A549 (cell line): Measurements from ENCODE around the gene PPM1H.

Experiments
- FOSL2 ChIP-seq, 2 experiments: fragments of 450-650 bp in 1 of 2; fragments of >200 bp in 1 of 2; sonication (Bioruptor Twin) in 1 of 2; formaldehyde crosslinking; IDR thresholded peaks; 2 replicates each; pipeline versions ENCODE4 v1.5.0 to v1.6.1; 2016 to 2020; ENCODE audit warnings: mild to moderate bottlenecking in 1 of 2, moderate library complexity in 1 of 2
- RFX5 ChIP-seq: fragments of 450-650 bp; IDR thresholded peaks from 2 replicates; pipeline ENCODE4 v1.7.1; 2014; ENCODE audit warnings: antibody characterized with exemption, mild to moderate bottlenecking, moderate library complexity

DNA sequence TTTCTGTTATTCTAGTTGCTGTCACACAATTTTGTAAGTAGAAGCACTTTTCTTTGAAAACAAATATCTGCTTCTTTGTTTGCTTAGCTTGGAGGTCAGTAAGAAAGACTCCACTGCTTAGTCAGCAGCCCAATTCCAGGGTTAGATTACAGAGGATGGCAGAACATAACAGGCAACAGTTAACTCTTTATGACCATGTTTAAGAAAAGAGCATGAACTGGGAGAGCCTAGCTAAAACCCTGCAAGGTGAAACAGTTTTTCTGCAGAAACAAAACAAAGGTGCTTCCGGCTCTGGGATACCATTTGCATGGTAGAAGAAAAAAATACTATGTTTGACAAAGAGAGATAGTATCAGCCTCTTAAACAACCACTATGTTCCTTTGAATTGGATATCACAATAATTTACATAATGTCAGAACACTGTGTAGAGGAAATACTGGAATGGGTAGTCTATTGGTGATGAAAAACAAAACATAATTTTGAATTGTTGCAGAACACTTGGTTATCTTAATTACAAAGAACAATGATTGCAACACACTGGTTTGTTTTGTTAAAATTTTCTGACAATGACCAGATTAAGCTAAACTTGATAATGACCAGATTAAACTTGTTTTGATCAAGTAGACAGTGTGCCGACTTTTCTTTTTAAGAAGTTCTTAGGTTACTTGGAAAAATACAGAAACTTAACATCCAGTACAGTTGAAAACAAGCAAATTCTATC, 22.4 kb upstream of the PPM1H start:
- TF ChIP-seq FOSL2 (IDR thresholded peaks at IDR 0.05) (no peak), FOSL2 (CRISPR knock-in tag; IDR thresholded peaks at IDR 0.05) (no peak), RFX5 (no peak)
